Gastroesophageal sphincter (tissue), 4 donors: Measurements from ENCODE around the gene PABPC3. TPM values are rescaled to one million over a fixed set of nuclear protein-coding genes. Genes with fewer than 3 reads are reported as not detected.

Source experiments
- ATAC-seq: fragments of 150-250 bp; one replicate; pipeline ENCODE4 v1.9.1; 2016; ENCODE audit warnings: mild to moderate bottlenecking, moderate library complexity
- H3K27ac ChIP-seq, 4 donors: fragments of 200-600 bp; sonication (generic) in 3 of 4; 1 replicate in 3 of 4; 2 replicates in 1 of 4; pipeline ENCODE4 v1.5.1; 2016 to 2019
- H3K27me3 ChIP-seq: fragments of 200-600 bp; sonication (generic); one replicate; pipeline ENCODE4 v1.5.1; 2019
- H3K36me3 ChIP-seq, 2 donors: fragments of 200-600 bp; sonication (generic); one replicate each; pipeline ENCODE4 v1.5.1; 2019; ENCODE audit warnings: control low read depth in 1 of 2
- H3K4me1 ChIP-seq, 3 donors: fragments of 200-600 bp; sonication (generic); 1 replicate in 2 of 3; 2 replicates in 1 of 3; pipeline ENCODE4 v1.5.1; 2016 to 2019; ENCODE audit warnings: control low read depth in 2 of 3
- H3K4me3 ChIP-seq, 2 donors: fragments of 200-600 bp; sonication (generic); one replicate each; pipeline ENCODE4 v1.5.1; 2019; ENCODE audit warnings: mild to moderate bottlenecking in 1 of 2, moderate library complexity in 1 of 2
- H3K9me3 ChIP-seq, 3 donors: fragments of 200-600 bp; sonication (generic); one replicate each; pipeline ENCODE4 v1.5.1; 2017 to 2019; ENCODE audit warnings: control low read depth in 2 of 3
- EP300 ChIP-seq: sonication (generic); formaldehyde crosslinking; IDR thresholded peaks from one replicate; pipeline ENCODE4 v1.6.1; 2017; ENCODE audit warnings: antibody characterized with exemption, mild to moderate bottlenecking
- POLR2A ChIP-seq, 2 donors: fragments of 450-650 bp; IDR thresholded peaks; one replicate each; pipeline ENCODE4 v1.6.1; 2017; ENCODE audit warnings: antibody characterized with exemption in 2 of 2, mild to moderate bottlenecking in 2 of 2, moderate library complexity in 1 of 2
- POLR2AphosphoS5 ChIP-seq: sonication (generic); formaldehyde crosslinking; IDR thresholded peaks from one replicate; pipeline ENCODE4 v1.6.1; 2017; ENCODE audit warnings: antibody characterized with exemption
- WGBS, 2 donors: methylation state at CpG; one replicate each; pipeline ENCODE4 v1.1.5; 2018; ENCODE audit warnings: low coverage in 1 of 2; 5-methylcytosine and 5-hydroxymethylcytosine counted together
- total RNA-seq, 4 donors: library from RNA; depleted of rRNA; stranded (reverse); fragments of >200 nt; gene quantifications; one replicate each; pipeline ENCODE4 v1.1.0, GENCODE V29; 2016
- TF ChIP-seq, protein P1 (sequence below), 4 experiments: fragments of 200-600 bp in 2 of 4; fragments of 450-650 bp in 2 of 4; sonication (generic) in 1 of 4; IDR thresholded peaks; one replicate each; pipeline ENCODE4 v1.5.1; 2017 to 2019; ENCODE audit warnings: antibody characterized with exemption in 4 of 4, mild to moderate bottlenecking in 2 of 4, moderate library complexity in 2 of 4

Gene PABPC3
- total RNA-seq, 4 donors from 2014 or later: 0.19 TPM; not detected in 3

DNA sequence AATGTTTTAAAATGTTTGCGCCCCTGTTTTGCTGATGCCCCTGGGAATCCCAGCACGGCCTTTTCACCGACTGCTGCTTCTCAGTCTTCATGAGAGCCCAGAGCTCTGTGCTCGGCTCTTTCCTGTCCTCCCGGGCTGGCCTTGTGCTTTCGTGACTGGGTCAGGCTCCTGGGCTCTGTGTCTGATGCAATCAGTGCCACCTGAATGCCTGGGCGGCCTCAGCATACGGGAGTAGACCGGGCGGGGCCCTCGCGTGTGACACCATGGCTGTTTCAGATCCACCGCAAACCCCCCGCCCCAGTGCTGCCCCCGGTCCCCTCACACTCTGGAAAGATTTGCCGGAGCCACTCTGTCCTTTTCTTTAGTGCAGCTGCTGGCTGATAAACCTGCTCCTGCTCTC, 21.4 kb downstream of the PABPC3 start:
- TF ChIP-seq POLR2AphosphoS5 (no peak), POLR2A (IDR thresholded peaks at IDR 0.05) (no peak), EP300 (no peak)
- TF ChIP-seq, protein P1, sequence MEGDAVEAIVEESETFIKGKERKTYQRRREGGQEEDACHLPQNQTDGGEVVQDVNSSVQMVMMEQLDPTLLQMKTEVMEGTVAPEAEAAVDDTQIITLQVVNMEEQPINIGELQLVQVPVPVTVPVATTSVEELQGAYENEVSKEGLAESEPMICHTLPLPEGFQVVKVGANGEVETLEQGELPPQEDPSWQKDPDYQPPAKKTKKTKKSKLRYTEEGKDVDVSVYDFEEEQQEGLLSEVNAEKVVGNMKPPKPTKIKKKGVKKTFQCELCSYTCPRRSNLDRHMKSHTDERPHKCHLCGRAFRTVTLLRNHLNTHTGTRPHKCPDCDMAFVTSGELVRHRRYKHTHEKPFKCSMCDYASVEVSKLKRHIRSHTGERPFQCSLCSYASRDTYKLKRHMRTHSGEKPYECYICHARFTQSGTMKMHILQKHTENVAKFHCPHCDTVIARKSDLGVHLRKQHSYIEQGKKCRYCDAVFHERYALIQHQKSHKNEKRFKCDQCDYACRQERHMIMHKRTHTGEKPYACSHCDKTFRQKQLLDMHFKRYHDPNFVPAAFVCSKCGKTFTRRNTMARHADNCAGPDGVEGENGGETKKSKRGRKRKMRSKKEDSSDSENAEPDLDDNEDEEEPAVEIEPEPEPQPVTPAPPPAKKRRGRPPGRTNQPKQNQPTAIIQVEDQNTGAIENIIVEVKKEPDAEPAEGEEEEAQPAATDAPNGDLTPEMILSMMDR (IDR thresholded peaks at IDR 0.05): no peak
- peaks cover 0 to 6% (median 0%) of the 10 kb centered on the region in 3 donors for H3K9me3 ChIP-seq
- ATAC-seq: no peak
- no peaks in the 10 kb centered on the region for H3K36me3 ChIP-seq
- H3K27ac ChIP-seq: no peak overlapping the region
- no peaks in the 10 kb centered on the region for H3K4me1 ChIP-seq
- peaks cover 26% of the 10 kb centered on the region for H3K27me3 ChIP-seq
- 84 to 90% methylated on average over 2 to 5 of the region's 16 CpGs for WGBS, 2 donors
- no peak overlapping the region for H3K4me3 ChIP-seq

DNA sequence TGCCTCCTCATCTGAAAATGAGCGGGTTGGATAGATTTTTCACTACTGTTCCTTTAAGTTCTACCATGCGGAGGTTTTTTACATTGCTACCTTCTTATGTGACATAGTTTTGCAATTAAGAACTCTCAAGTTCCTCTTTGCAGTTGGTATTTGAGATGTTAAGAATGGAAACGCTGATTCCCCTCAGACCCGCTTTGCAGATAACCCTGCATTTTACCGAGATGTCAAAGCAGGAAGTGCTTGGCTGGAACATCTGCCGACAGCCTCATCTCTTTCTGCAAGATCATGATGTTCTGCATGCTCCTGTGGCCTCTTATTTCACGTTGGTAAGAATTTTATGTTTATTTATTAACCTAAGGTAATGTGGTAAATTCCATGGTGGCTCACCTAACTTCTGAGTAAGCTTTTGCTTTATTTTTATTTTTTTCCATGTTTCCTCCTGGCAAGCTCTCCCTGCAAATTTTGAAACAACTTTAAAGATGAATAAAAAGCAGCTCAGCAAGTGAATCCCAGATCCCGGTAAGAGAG, 22.5 kb downstream of the PABPC3 start:
- no peak for TF ChIP-seq POLR2A (IDR thresholded peaks at IDR 0.05)
- no peak for TF ChIP-seq EP300
- WGBS, 2 donors: 49 to 50% methylated on average over 7 to 8 of the region's 8 CpGs
- peaks cover 0 to 6% (median 0%) of the 10 kb centered on the region in 3 donors for H3K9me3 ChIP-seq
- H3K27me3 ChIP-seq: peaks cover 19% of the 10 kb centered on the region
- no peak for ATAC-seq
- no peaks in the 10 kb centered on the region for H3K36me3 ChIP-seq
- H3K4me1 ChIP-seq: no peaks in the 10 kb centered on the region
- no peak overlapping the region for H3K4me3 ChIP-seq
- H3K27ac ChIP-seq: no peak overlapping the region

DNA sequence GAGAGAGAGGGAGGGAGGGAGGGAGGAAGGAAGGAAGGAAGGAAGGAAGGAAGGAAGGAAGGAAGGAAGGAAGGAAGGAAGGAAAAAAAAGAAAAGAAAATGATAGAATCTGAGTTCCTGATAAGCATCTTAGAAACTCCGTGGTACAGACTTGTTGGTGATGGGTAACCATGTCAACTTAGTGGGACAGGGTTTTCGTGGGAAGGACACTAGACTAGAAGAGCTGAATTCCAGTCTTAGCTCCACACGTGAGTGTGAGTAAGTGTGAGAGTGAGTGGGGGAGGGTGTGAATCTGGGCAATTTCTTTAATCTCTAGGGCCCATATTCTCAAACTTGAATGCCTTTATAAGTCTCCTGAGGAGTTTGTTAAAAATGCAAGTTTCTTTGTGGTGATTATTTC, 35.0 kb downstream of the PABPC3 start:
- TF ChIP-seq, protein P1 (IDR thresholded peaks at IDR 0.05): no peak
- no peak for TF ChIP-seq POLR2A (IDR thresholded peaks at IDR 0.05)
- H3K27me3 ChIP-seq: peaks cover 33% of the 10 kb centered on the region
- no peaks in the 10 kb centered on the region for H3K36me3 ChIP-seq
- no peak overlapping the region for H3K4me3 ChIP-seq
- no peak for ATAC-seq
- no peaks in the 10 kb centered on the region for H3K4me1 ChIP-seq
- WGBS, 2 donors: 61 to 73% methylated on average over 3 of the region's 3 CpGs
- H3K27ac ChIP-seq: no peak overlapping the region
- H3K9me3 ChIP-seq: peaks cover 0 to 15% (median 0%) of the 10 kb centered on the region in 3 donors

DNA sequence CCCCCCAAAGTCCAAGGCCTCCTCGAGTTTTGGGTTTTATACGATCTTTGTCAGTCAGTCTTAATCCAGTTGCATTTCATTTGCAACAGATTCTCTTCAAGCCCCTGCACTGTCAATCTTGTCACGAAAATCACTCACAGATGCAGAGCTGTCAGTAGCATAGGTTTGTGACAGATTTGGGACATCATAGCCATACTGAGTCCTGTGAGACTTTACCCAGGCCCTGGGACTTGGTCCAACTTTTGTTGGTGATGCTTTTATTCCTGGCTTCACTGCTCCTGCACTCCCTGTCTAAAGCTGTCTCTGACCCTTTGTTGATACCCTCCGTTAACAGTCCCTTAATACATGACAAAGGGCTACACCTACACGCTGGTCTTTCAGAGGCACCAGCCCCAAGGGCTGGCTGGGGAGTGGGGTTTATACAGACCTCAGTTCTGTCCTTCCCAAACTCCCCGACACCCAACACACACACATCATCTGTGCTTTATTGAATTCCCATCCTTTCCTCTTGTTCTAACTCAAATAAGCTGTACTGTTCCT, 36.0 kb downstream of the PABPC3 start:
- Histone ChIP-seq H3K27ac (no peak overlapping the region), H3K9me3 (peaks cover 0 to 11% (median 0%) of the 10 kb centered on the region in 3 donors), H3K36me3 (no peaks in the 10 kb centered on the region), H3K4me1 (no peaks in the 10 kb centered on the region), H3K27me3 (peaks cover 43% of the 10 kb centered on the region), H3K4me3 (no peak overlapping the region)
- 57 to 65% methylated on average over 5 of the region's 6 CpGs for WGBS, 2 donors
- TF ChIP-seq EP300 (no peak), POLR2AphosphoS5 (no peak), POLR2A (IDR thresholded peaks at IDR 0.05) (no peak)
- TF ChIP-seq, protein P1 (IDR thresholded peaks at IDR 0.05): no peak
- no peak for ATAC-seq

DNA sequence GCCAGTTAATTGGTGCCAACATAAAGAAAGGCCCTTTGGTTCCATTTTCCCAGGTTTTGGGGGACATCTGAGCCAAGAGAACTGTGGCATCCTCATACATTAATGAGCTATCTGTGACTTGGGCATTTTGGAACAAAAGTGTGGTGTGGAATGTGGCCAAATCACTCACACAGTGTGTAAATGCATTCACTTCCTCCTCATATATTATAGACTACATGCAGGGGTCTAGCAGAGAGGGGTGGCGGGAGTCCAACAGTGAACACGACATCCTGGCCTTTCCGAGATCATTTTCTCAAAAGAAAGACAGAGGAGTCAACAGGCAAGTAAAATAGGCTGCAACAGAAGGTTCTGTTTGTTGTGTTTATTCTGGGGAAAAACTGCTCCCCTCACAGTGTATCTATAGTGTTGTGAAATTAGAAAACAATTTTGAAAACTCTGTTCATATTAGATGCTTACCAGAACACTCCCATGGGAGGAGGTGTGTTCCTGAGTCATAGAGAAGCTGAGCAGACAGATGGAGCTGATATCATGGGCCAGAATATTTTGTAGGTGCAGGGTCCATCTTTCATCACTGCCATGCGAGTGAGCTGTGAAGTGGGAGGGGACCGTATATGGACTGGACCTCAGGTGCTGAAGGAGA, 36.9 kb downstream of the PABPC3 start:
- Histone ChIP-seq H3K4me3 (no peak overlapping the region), H3K4me1 (no peaks in the 10 kb centered on the region), H3K27me3 (peaks cover 52% of the 10 kb centered on the region), H3K9me3 (peaks cover 0 to 11% (median 0%) of the 10 kb centered on the region in 3 donors), H3K27ac (no peak overlapping the region), H3K36me3 (no peaks in the 10 kb centered on the region)
- ATAC-seq: no peak
- TF ChIP-seq POLR2A (IDR thresholded peaks at IDR 0.05): no peak
- TF ChIP-seq POLR2AphosphoS5: no peak
- TF ChIP-seq EP300: no peak
- TF ChIP-seq, protein P1 (IDR thresholded peaks at IDR 0.05): no peak
- 36 to 56% methylated on average over 3 to 5 of the region's 5 CpGs for WGBS, 2 donors
